Trophoblast cell (in vitro differentiated cells and primary cell): ENCODE measurements around the gene PTGFRN.

Source experiments
- DNase-seq, 2 donors: peaks; one replicate each; pipeline ENCODE4 v3.0.0-alpha.2; 2016
- H2AFZ ChIP-seq: 2 replicates; pipeline ENCODE4 v1.6.1; 2013; ENCODE audit warnings: low read length, moderate library complexity, mild to moderate bottlenecking; ENCODE audit not compliant: insufficient read depth, poor library complexity
- H2AK5ac ChIP-seq: 2 replicates; pipeline ENCODE4 v1.6.1; 2013; ENCODE audit warnings: mild to moderate bottlenecking, low read length
- H2BK120ac ChIP-seq: 2 replicates; pipeline ENCODE4 v1.6.1; 2013; ENCODE audit warnings: low read length, mild to moderate bottlenecking, moderate library complexity; ENCODE audit not compliant: insufficient read depth, poor library complexity
- H2BK12ac ChIP-seq: 2 replicates; pipeline ENCODE4 v1.6.1; 2013; ENCODE audit warnings: mild to moderate bottlenecking, low read length, moderate library complexity
- H2BK5ac ChIP-seq: 2 replicates; pipeline ENCODE4 v1.6.1; 2013; ENCODE audit warnings: low read length, low read depth, moderate library complexity, mild to moderate bottlenecking; ENCODE audit not compliant: poor library complexity
- H3K14ac ChIP-seq: 2 replicates; pipeline ENCODE4 v1.6.1; 2013; ENCODE audit warnings: mild to moderate bottlenecking, low read length
- H3K18ac ChIP-seq: 2 replicates; pipeline ENCODE4 v1.6.1; 2013; ENCODE audit warnings: mild to moderate bottlenecking, low read length
- H3K23ac ChIP-seq: 2 replicates; pipeline ENCODE4 v1.6.1; 2013; ENCODE audit warnings: low read length
- H3K27ac ChIP-seq: 2 replicates; pipeline ENCODE4 v1.5.1; 2013; ENCODE audit warnings: low read depth, mild to moderate bottlenecking, inconsistent platforms, low read length, moderate library complexity
- H3K27me3 ChIP-seq: 2 replicates; pipeline ENCODE4 v1.6.1; 2013; ENCODE audit warnings: inconsistent platforms, mild to moderate bottlenecking, low read length, moderate library complexity; ENCODE audit not compliant: insufficient read depth
- H3K36me3 ChIP-seq, 2 experiments: 1 replicate in 1 of 2; 2 replicates in 1 of 2; pipeline ENCODE4 v1.6.1; 2013; ENCODE audit warnings: low read length in 2 of 2, mild to moderate bottlenecking in 2 of 2, moderate library complexity in 1 of 2; ENCODE audit not compliant: insufficient read depth in 2 of 2, control insufficient read depth in 1 of 2
- H3K4ac ChIP-seq: 2 replicates; pipeline ENCODE4 v1.6.1; 2013; ENCODE audit warnings: low read depth, mild to moderate bottlenecking, low read length, moderate library complexity
- H3K4me1 ChIP-seq, 2 experiments: 1 replicate in 1 of 2; 2 replicates in 1 of 2; pipeline ENCODE4 v1.6.1; 2013; ENCODE audit warnings: low read length in 2 of 2, mild to moderate bottlenecking in 2 of 2, moderate library complexity in 1 of 2; ENCODE audit not compliant: insufficient read depth in 2 of 2, control insufficient read depth in 1 of 2
- H3K4me2 ChIP-seq: 2 replicates; pipeline ENCODE4 v1.6.1; 2013; ENCODE audit warnings: inconsistent platforms, mild to moderate bottlenecking, low read length, moderate library complexity
- H3K4me3 ChIP-seq: 2 replicates; pipeline ENCODE4 v1.5.1; 2013; ENCODE audit warnings: mild to moderate bottlenecking, low read depth, low read length, inconsistent platforms
- H3K79me1 ChIP-seq: one replicate; pipeline ENCODE4 v1.6.1; 2013; ENCODE audit warnings: low read length
- H3K79me2 ChIP-seq: 2 replicates; pipeline ENCODE4 v1.6.1; 2013; ENCODE audit warnings: low read length, mild to moderate bottlenecking; ENCODE audit not compliant: control insufficient read depth, insufficient read depth, poor library complexity
- H3K9ac ChIP-seq: 2 replicates; pipeline ENCODE4 v1.6.1; 2013; ENCODE audit warnings: mild to moderate bottlenecking, low read length
- H3K9me3 ChIP-seq: 2 replicates; pipeline ENCODE4 v1.6.1; 2013; ENCODE audit warnings: low read depth, mild to moderate bottlenecking, control low read depth, inconsistent platforms, low read length; ENCODE audit not compliant: insufficient read depth
- H4K12ac ChIP-seq: 2 replicates; pipeline ENCODE4 v1.6.1; 2013; ENCODE audit warnings: low read depth, mild to moderate bottlenecking, low read length, moderate library complexity
- H4K8ac ChIP-seq: 2 replicates; pipeline ENCODE4 v1.6.1; 2013; ENCODE audit warnings: low read depth, mild to moderate bottlenecking, low read length, moderate library complexity
- H4K91ac ChIP-seq: one replicate; pipeline ENCODE4 v1.6.1; 2013; ENCODE audit warnings: low read depth, mild to moderate bottlenecking, low read length, moderate library complexity
- WGBS: extraction: QIAGEN DNeasy Blood & Tissue Kit; methylation state at CpG from one replicate; pipeline ENCODE4 v1.1.7; 2013; ENCODE audit warnings: missing lambda C conversion rate; ENCODE audit not compliant: insufficient read length, insufficient coverage; ENCODE audit errors: extremely low coverage; 5-methylcytosine and 5-hydroxymethylcytosine counted together

The PTGFRN gene

DNA sequence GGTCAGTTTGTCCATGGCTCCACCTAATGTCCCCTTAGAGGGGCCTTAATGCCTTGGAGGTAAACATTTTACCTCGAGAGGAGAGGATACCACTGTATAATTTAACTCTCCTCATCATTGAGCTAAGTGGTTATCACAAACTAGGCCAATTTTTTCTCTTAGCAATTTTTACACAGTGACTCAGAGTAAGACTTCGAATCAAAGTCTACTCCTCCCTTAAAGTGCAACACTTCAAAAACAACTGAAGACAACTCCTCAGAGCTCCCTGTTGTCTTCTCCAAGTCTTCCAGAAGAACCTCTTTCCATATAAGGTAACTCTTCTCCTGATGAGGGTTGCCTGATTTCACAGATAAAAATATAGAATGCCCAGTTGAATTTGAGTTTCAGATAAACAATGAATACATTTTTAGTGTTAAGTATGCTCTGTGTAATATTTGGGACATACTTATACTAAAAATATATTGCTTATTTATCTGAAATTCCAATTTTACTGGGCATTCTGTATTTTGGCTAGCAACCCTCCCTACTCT, 4.9 kb upstream of the PTGFRN start:
- WGBS, result no CpG with 5 or more reads among the region's 2 CpGs
- Histone ChIP-seq H3K9ac (no peak overlapping the region), H2BK120ac (no peak overlapping the region), H3K4ac (no peak overlapping the region), H3K27ac (no peak overlapping the region), H3K4me1 (peaks cover 13 to 17% of the 10 kb centered on the region in 2 experiments), H4K91ac (no peak overlapping the region), H3K79me1 (peaks cover 9% of the 10 kb centered on the region), H3K27me3 (no peaks in the 10 kb centered on the region), H3K9me3 (peaks cover 2% of the 10 kb centered on the region), H4K12ac (no peak overlapping the region), H3K23ac (no peak overlapping the region), H4K8ac (no peak overlapping the region), H2BK12ac (no peak overlapping the region), H2AFZ (no peak overlapping the region), H3K36me3 (no peaks in the 10 kb centered on the region), H2BK5ac (no peak overlapping the region), H3K4me3 (no peak overlapping the region), H3K79me2 (peaks cover 5% of the 10 kb centered on the region), H3K4me2 (no peak overlapping the region), H3K18ac (no peak overlapping the region), H2AK5ac (no peak overlapping the region), H3K14ac (no peak overlapping the region)
- peak in 1 of 2 donors; percentile 15 for DNase-seq

DNA sequence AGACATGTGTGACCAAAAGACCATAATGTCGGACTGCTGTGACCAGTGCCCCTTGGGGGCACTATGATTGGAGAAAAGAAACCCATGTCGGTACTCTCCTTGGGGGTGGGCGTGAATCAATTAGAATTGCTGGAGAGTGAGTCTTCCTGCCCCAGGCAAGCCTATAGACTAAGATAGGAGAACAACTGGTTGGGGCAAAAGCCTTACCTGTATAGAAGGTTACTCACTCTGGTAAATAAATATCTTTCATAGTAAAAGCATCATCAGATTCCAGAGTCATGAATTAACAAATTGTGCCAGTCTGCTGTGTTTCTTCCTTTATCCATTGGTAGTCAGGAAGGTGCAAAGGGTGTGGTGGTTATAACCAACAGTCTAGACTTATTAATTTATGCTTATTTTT, 2.9 kb upstream of the PTGFRN start:
- Histone ChIP-seq H3K9ac (no peak overlapping the region), H4K8ac (no peak overlapping the region), H3K14ac (no peak overlapping the region), H2BK5ac (no peak overlapping the region), H2BK120ac (no peak overlapping the region), H3K4ac (no peak overlapping the region), H3K36me3 (no peaks in the 10 kb centered on the region), H4K12ac (no peak overlapping the region), H3K79me1 (peaks cover 20% of the 10 kb centered on the region), H3K9me3 (no peaks in the 10 kb centered on the region), H2AK5ac (no peak overlapping the region), H3K18ac (no peak overlapping the region), H3K27ac (no peak overlapping the region), H3K27me3 (no peaks in the 10 kb centered on the region), H3K4me1 (peaks cover 21 to 27% of the 10 kb centered on the region in 2 experiments), H3K23ac (no peak overlapping the region), H3K4me3 (no peak overlapping the region), H2BK12ac (no peak overlapping the region), H3K4me2 (no peak overlapping the region), H3K79me2 (peaks cover 15% of the 10 kb centered on the region), H2AFZ (no peak overlapping the region), H4K91ac (no peak overlapping the region)
- WGBS, result no CpG with 5 or more reads among the region's 3 CpGs
- peak; percentile 77 to 88 for DNase-seq

DNA sequence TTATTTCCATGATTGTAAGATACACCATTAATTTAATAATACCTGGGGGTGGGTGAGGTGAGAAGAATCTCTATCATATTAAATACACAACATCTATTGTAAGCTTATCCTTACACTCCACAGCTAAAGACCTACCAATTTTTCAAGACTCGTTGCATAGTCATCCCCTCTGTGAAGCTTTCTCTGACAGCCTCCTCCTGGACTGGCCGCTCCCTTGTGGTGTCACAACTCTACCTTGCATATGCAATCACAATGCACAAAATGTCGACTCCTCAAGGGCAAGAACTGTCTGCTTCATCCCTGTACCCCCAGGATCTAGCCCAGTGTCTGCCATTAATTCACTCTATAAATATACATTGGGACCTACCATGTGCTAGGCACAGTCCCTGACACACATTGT, 2.4 kb upstream of the PTGFRN start:
- H4K91ac ChIP-seq, result no peak overlapping the region
- no peak overlapping the region for H3K9ac ChIP-seq
- no peak overlapping the region for H2BK12ac ChIP-seq
- H4K12ac ChIP-seq, result no peak overlapping the region
- no peak overlapping the region for H3K4me3 ChIP-seq
- H3K14ac ChIP-seq, result no peak overlapping the region
- H3K23ac ChIP-seq, result no peak overlapping the region
- no peaks in the 10 kb centered on the region for H3K9me3 ChIP-seq
- no peak overlapping the region for H2AFZ ChIP-seq
- no CpG with 5 or more reads among the region's 3 CpGs for WGBS
- H3K4ac ChIP-seq, result no peak overlapping the region
- no peak overlapping the region for H4K8ac ChIP-seq
- H3K79me1 ChIP-seq, result peaks cover 20% of the 10 kb centered on the region
- no peak overlapping the region for H3K18ac ChIP-seq
- no peak overlapping the region for H2AK5ac ChIP-seq
- peaks cover 24 to 28% of the 10 kb centered on the region in 2 experiments for H3K4me1 ChIP-seq
- no peak overlapping the region for H3K27ac ChIP-seq
- peaks cover 15% of the 10 kb centered on the region for H3K79me2 ChIP-seq
- H3K36me3 ChIP-seq, result no peaks in the 10 kb centered on the region
- H2BK120ac ChIP-seq, result no peak overlapping the region
- no peaks in the 10 kb centered on the region for H3K27me3 ChIP-seq
- no peak overlapping the region for H3K4me2 ChIP-seq
- peak in 1 of 2 donors; percentile 45 for DNase-seq
- no peak overlapping the region for H2BK5ac ChIP-seq

DNA sequence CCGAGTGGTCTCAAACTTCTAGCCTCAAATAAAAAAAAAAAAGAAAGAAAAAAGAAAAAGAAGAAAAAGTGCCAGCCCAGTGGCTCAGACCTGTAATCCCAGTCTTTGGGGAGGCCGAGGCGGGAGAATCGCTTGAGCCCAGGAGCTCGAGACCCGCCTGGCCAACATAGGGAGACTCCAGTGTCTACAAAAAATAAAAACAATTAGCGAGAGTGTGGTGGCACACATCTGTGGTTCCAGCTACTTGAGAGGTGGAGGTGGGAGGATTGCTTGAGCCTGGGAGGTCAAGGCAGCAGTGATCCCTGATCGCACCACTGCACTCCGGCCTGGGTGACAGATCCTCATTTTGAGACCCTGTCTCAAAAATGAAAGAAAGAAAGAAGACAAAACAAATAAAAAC, 1.4 kb upstream of the PTGFRN start:
- H3K4me3 ChIP-seq, result no peak overlapping the region
- H3K27ac ChIP-seq, result no peak overlapping the region
- no peak overlapping the region for H4K8ac ChIP-seq
- no peak overlapping the region for H3K9ac ChIP-seq
- no peak overlapping the region for H3K4ac ChIP-seq
- H3K18ac ChIP-seq, result no peak overlapping the region
- no peaks in the 10 kb centered on the region for H3K36me3 ChIP-seq
- peaks cover 26 to 28% of the 10 kb centered on the region in 2 experiments for H3K4me1 ChIP-seq
- no peak overlapping the region for H3K4me2 ChIP-seq
- H3K27me3 ChIP-seq, result no peaks in the 10 kb centered on the region
- H2BK5ac ChIP-seq, result no peak overlapping the region
- H4K12ac ChIP-seq, result no peak overlapping the region
- no peaks in the 10 kb centered on the region for H3K9me3 ChIP-seq
- no peak overlapping the region for H3K14ac ChIP-seq
- no peak overlapping the region for H2BK120ac ChIP-seq
- no peak overlapping the region for H4K91ac ChIP-seq
- no peak overlapping the region for H2AFZ ChIP-seq
- H3K79me2 ChIP-seq, result peaks cover 15% of the 10 kb centered on the region
- DNase-seq, result no peak
- H2BK12ac ChIP-seq, result no peak overlapping the region
- no peak overlapping the region for H3K23ac ChIP-seq
- no peak overlapping the region for H2AK5ac ChIP-seq
- no CpG with 5 or more reads among the region's 9 CpGs for WGBS
- H3K79me1 ChIP-seq, result peaks cover 20% of the 10 kb centered on the region
